CD4-positive, alpha-beta T cell (primary cell): ENCODE measurements around the gene THAP7. TPM values are rescaled to one million over a fixed set of nuclear protein-coding genes. Genes with fewer than 3 reads are reported as not detected.
A peak's percentile ranks its signal among the peaks of the same experiment; 100 is the strongest.

ENCODE experiments used
- ATAC-seq: fragments of 200-7000 bp; cut with Tn5 transposase; one replicate; pipeline ENCODE4 v1.10.0; 2022; ENCODE audit warnings: mild to moderate bottlenecking; ENCODE audit not compliant: poor library complexity
- CTCF ChIA-PET: fragments of 350-600 bp; sonication (Branson Sonifier 250); formaldehyde crosslinking; loops from one replicate; lab custom pipeline; 2021; ENCODE audit warnings: antibody characterized with exemption, inconsistent platforms; lab: Charles Lee
- POLR2A ChIA-PET: fragments of 350-600 bp; sonication (Branson Sonifier 250); formaldehyde crosslinking; loops from one replicate; lab custom pipeline; 2021; ENCODE audit warnings: antibody characterized with exemption, inconsistent platforms; lab: Charles Lee
- DNase-seq, 14 experiments: peaks; one replicate each; pipeline ENCODE4 v3.0.0-alpha.2; 2013 to 2020; ENCODE audit warnings: mixed read lengths in 2 of 14
- H3K27ac ChIP-seq, 2 donors: one replicate each; pipeline versions ENCODE4 v1.5.1 to v1.7.0; 2013; ENCODE audit warnings: low read length in 2 of 2, low read depth in 1 of 2, mild to moderate bottlenecking in 1 of 2
- H3K27me3 ChIP-seq, 2 experiments: 1 replicate in 1 of 2; 2 replicates in 1 of 2; pipeline versions ENCODE4 v1.6.1 to v1.7.0; 2013; ENCODE audit warnings: low read length in 2 of 2, control low read depth in 1 of 2, mild to moderate bottlenecking in 1 of 2, moderate library complexity in 1 of 2; ENCODE audit not compliant: insufficient read depth in 2 of 2, control insufficient read depth in 1 of 2
- H3K36me3 ChIP-seq: one replicate; pipeline ENCODE4 v1.6.1; 2013; ENCODE audit warnings: low read length, control low read depth; ENCODE audit not compliant: insufficient read depth
- H3K4me1 ChIP-seq: one replicate; pipeline ENCODE4 v1.6.1; 2013; ENCODE audit warnings: low read length, control low read depth; ENCODE audit not compliant: insufficient read depth
- H3K4me3 ChIP-seq: one replicate; pipeline ENCODE4 v1.5.1; 2013; ENCODE audit warnings: mild to moderate bottlenecking, low read length, moderate library complexity
- H3K9me3 ChIP-seq, 2 experiments: 1 replicate in 1 of 2; 2 replicates in 1 of 2; pipeline versions ENCODE4 v1.6.1 to v1.7.0; 2013; ENCODE audit warnings: low read length in 2 of 2, mild to moderate bottlenecking in 2 of 2, control low read depth in 1 of 2, moderate library complexity in 1 of 2; ENCODE audit not compliant: control insufficient read depth in 1 of 2, insufficient read depth in 1 of 2
- H3K27ac Mint-ChIP-seq: one replicate; pipeline ENCODE4 v1.8.0; 2020; ENCODE audit warnings: mixed read lengths
- H3K27me3 Mint-ChIP-seq: one replicate; pipeline ENCODE4 v1.8.0; 2021; ENCODE audit warnings: mixed read lengths
- H3K36me3 Mint-ChIP-seq: one replicate; pipeline ENCODE4 v1.8.0; 2021; ENCODE audit warnings: low read depth, mixed read lengths
- H3K4me1 Mint-ChIP-seq: one replicate; pipeline ENCODE4 v1.8.0; 2021; ENCODE audit warnings: low read depth, mixed read lengths
- H3K4me3 Mint-ChIP-seq: one replicate; pipeline ENCODE4 v1.8.0; 2020; ENCODE audit warnings: mild to moderate bottlenecking, mixed read lengths
- H3K9me3 Mint-ChIP-seq: one replicate; pipeline ENCODE4 v1.8.0; 2020; ENCODE audit warnings: mixed read lengths
- CTCF ChIP-seq: fragments of 200-600 bp; IDR thresholded peaks from one replicate; pipeline ENCODE4 v1.8.0; 2022; ENCODE audit warnings: antibody characterized with exemption, mild to moderate bottlenecking
- intact Hi-C, 2 experiments: fragments of 100-400 bp; cut with DNase I in 1 of 2; cut with micrococcal nuclease in 1 of 2; formaldehyde crosslinking; loops; one replicate each; pipeline versions ENCODE4 v1.15.1 to v1.9.0; 2023 to 2025; cut with DNase I, micrococcal nuclease
- total RNA-seq, 174 experiments: library from RNA in 2 of 174; stranded (reverse) in 2 of 174; gene quantifications; one replicate each; pipeline ENCODE4 v1.2.3 and lab custom pipeline; 2021 to 2026

Gene THAP7
- total RNA-seq, 2 experiments from 2014 or later: 82.7 to 84.0 TPM

- peak overlapping the region; percentile 27 to 100 for H3K27ac ChIP-seq
- Mint-ChIP-seq H3K4me1 (peaks cover 46% of the 10 kb centered on the region), H3K9me3 (no peaks in the 10 kb centered on the region), H3K36me3 (peaks cover 43% of the 10 kb centered on the region), H3K27ac (peak overlapping the region; percentile 97), H3K4me3 (peak overlapping the region; percentile 74), H3K27me3 (no peaks in the 10 kb centered on the region)
- no peaks in the 10 kb centered on the region for H3K9me3 ChIP-seq
- TF ChIP-seq CTCF: no peak
- H3K4me3 ChIP-seq: no peak overlapping the region
- peaks cover 54% of the 10 kb centered on the region for H3K4me1 ChIP-seq
- intact Hi-C loops: loop anchor here in 1 of 2 experiments (5.0 kb wide), 4 partner anchors 142 to 882 kb away; partner anchors contain the start of genes PI4KA, RANBP1, SDF2L1 and SNAP29
- ChIA-PET CTCF (interaction anchor here (1.5 kb wide), 1 partner anchor 21 kb away, joined by 3 read pairs; no protein-coding TSS in a partner anchor), POLR2A (interaction anchor here (3.6 kb wide), 1 partner anchor 18 kb away, joined by 25 read pairs; the partner anchor contains the start of gene LZTR1)
- ATAC-seq (no peak), DNase-seq (peak in 1 of 14 experiments; percentile 26)
- peaks cover 49% of the 10 kb centered on the region for H3K36me3 ChIP-seq
- no peaks in the 10 kb centered on the region for H3K27me3 ChIP-seq
Observed at GRCh38 chr22:20999350-21000206, 2.3 kb downstream of the THAP7 start.

- Histone ChIP-seq H3K27ac (no peak overlapping the region), H3K36me3 (peaks cover 54% of the 10 kb centered on the region), H3K9me3 (no peaks in the 10 kb centered on the region), H3K4me1 (peaks cover 51% of the 10 kb centered on the region), H3K27me3 (no peaks in the 10 kb centered on the region), H3K4me3 (no peak overlapping the region)
- ATAC-seq (no peak), DNase-seq (peak in 1 of 14 experiments; percentile 12)
- H3K27me3 Mint-ChIP-seq: no peaks in the 10 kb centered on the region
- intact Hi-C loops: no loop called here
- no peaks in the 10 kb centered on the region for H3K9me3 Mint-ChIP-seq
- H3K27ac Mint-ChIP-seq: peak overlapping the region; percentile 63
- CTCF ChIA-PET: no interaction called here
- POLR2A ChIA-PET: interaction anchor here (3.6 kb wide), 1 partner anchor 17 kb away, joined by 25 read pairs; the partner anchor contains the start of gene LZTR1
- peaks cover 43% of the 10 kb centered on the region for H3K36me3 Mint-ChIP-seq
- H3K4me1 Mint-ChIP-seq: peaks cover 42% of the 10 kb centered on the region
- peak overlapping the region; percentile 70 for H3K4me3 Mint-ChIP-seq
- TF ChIP-seq CTCF: no peak
Observed at GRCh38 chr22:20998411-20999336, 3.2 kb downstream of the THAP7 start.

- Mint-ChIP-seq H3K27me3 (no peaks in the 10 kb centered on the region), H3K27ac (no peak overlapping the region), H3K9me3 (no peaks in the 10 kb centered on the region), H3K4me1 (peaks cover 32% of the 10 kb centered on the region), H3K4me3 (no peak overlapping the region), H3K36me3 (peaks cover 43% of the 10 kb centered on the region)
- ChIA-PET POLR2A (interaction anchor here (3.6 kb wide), 1 partner anchor 16 kb away, joined by 25 read pairs; the partner anchor contains the start of gene LZTR1), CTCF (no interaction called here)
- peak in 1 of 14 experiments; percentile 14 for DNase-seq
- intact Hi-C loops: no loop called here
- no peaks in the 10 kb centered on the region for H3K9me3 ChIP-seq
- TF ChIP-seq CTCF: no peak
- no peak overlapping the region for H3K27ac ChIP-seq
- no peak overlapping the region for H3K4me3 ChIP-seq
- ATAC-seq: no peak
- peaks cover 60% of the 10 kb centered on the region for H3K36me3 ChIP-seq
- peaks cover 41% of the 10 kb centered on the region for H3K4me1 ChIP-seq
- no peaks in the 10 kb centered on the region for H3K27me3 ChIP-seq
Observed at GRCh38 chr22:20997536-20998257, 4.2 kb downstream of the THAP7 start.
